Measurements from ENCODE around the gene ERCC3. TPM values are rescaled to one million over a fixed set of nuclear protein-coding genes. Genes with fewer than 3 reads are reported as not detected.

The ERCC3 gene
- total RNA-seq, 1 experiment from 2014 or later = 42.1 TPM

GRCh38 chr2:127275789-127276188 is 18.2 kb downstream of the ERCC3 start:
- no peak for TF ChIP-seq CTCF (IDR thresholded peaks at IDR 0.05; ENCODE audit: unreplicated experiment)
- Mint-ChIP-seq H3K36me3 (ENCODE audit: insufficient read depth, unreplicated experiment) (peaks cover 40% of the 10 kb centered on the region), H3K27ac (ENCODE audit: unreplicated experiment) (no peak overlapping the region), H3K27me3 (ENCODE audit: unreplicated experiment) (no peaks in the 10 kb centered on the region), H3K4me3 (ENCODE audit: low read depth, unreplicated experiment) (no peak overlapping the region), H3K4me1 (ENCODE audit: low read depth, unreplicated experiment) (no peaks in the 10 kb centered on the region), H3K9me3 (ENCODE audit: low read depth, unreplicated experiment) (no peaks in the 10 kb centered on the region)
- DNase-seq = no peak
- no TSS peak for BruUV-seq (replicated peaks)
- intact Hi-C loops (cut with micrococcal nuclease; ENCODE audit: unreplicated experiment) = no loop called here
- CTCF ChIA-PET = no interaction called here

GRCh38 chr2:127275356-127275755 is 18.6 kb downstream of the ERCC3 start:
- H3K4me1 Mint-ChIP-seq (ENCODE audit: low read depth, unreplicated experiment) = no peaks in the 10 kb centered on the region
- intact Hi-C loops (cut with micrococcal nuclease; ENCODE audit: unreplicated experiment) = no loop called here
- H3K4me3 Mint-ChIP-seq (ENCODE audit: low read depth, unreplicated experiment) = no peak overlapping the region
- no TSS peak for BruUV-seq (replicated peaks)
- peaks cover 44% of the 10 kb centered on the region for H3K36me3 Mint-ChIP-seq (ENCODE audit: insufficient read depth, unreplicated experiment)
- CTCF ChIA-PET = no interaction called here
- H3K27ac Mint-ChIP-seq (ENCODE audit: unreplicated experiment) = no peak overlapping the region
- H3K9me3 Mint-ChIP-seq (ENCODE audit: low read depth, unreplicated experiment) = no peaks in the 10 kb centered on the region
- no peaks in the 10 kb centered on the region for H3K27me3 Mint-ChIP-seq (ENCODE audit: unreplicated experiment)
- no peak for DNase-seq
- no peak for TF ChIP-seq CTCF (IDR thresholded peaks at IDR 0.05; ENCODE audit: unreplicated experiment)

- H3K27me3 Mint-ChIP-seq (ENCODE audit: unreplicated experiment) = no peaks in the 10 kb centered on the region
- CTCF ChIA-PET = interaction anchor here (0.6 to 2.1 kb wide), 3 partner anchors 73 to 306 kb away, joined by 3 to 7 read pairs (median 4); no protein-coding TSS in a partner anchor
- no peaks in the 10 kb centered on the region for H3K4me1 Mint-ChIP-seq (ENCODE audit: low read depth, unreplicated experiment)
- no TSS peak for BruUV-seq (replicated peaks)
- peak; percentile 18 for DNase-seq
- H3K9me3 Mint-ChIP-seq (ENCODE audit: low read depth, unreplicated experiment) = no peaks in the 10 kb centered on the region
- H3K27ac Mint-ChIP-seq (ENCODE audit: unreplicated experiment) = no peak overlapping the region
- peaks cover 36% of the 10 kb centered on the region for H3K36me3 Mint-ChIP-seq (ENCODE audit: insufficient read depth, unreplicated experiment)
- H3K4me3 Mint-ChIP-seq (ENCODE audit: low read depth, unreplicated experiment) = no peak overlapping the region
- intact Hi-C loops (cut with micrococcal nuclease; ENCODE audit: unreplicated experiment) = no loop called here
- TF ChIP-seq CTCF (IDR thresholded peaks at IDR 0.05; ENCODE audit: unreplicated experiment) = peak; percentile 24
These were observed 23.3 kb downstream of the ERCC3 start for GRCh38 chr2:127270663-127271062.

- no peak for DNase-seq
- no peak for TF ChIP-seq CTCF (IDR thresholded peaks at IDR 0.05; ENCODE audit: unreplicated experiment)
- no peaks in the 10 kb centered on the region for H3K4me1 Mint-ChIP-seq (ENCODE audit: low read depth, unreplicated experiment)
- no peak overlapping the region for H3K4me3 Mint-ChIP-seq (ENCODE audit: low read depth, unreplicated experiment)
- CTCF ChIA-PET = no interaction called here
- H3K27me3 Mint-ChIP-seq (ENCODE audit: unreplicated experiment) = no peaks in the 10 kb centered on the region
- BruUV-seq (replicated peaks) = no TSS peak
- peaks cover 33% of the 10 kb centered on the region for H3K36me3 Mint-ChIP-seq (ENCODE audit: insufficient read depth, unreplicated experiment)
- intact Hi-C loops (cut with micrococcal nuclease; ENCODE audit: unreplicated experiment) = no loop called here
- no peak overlapping the region for H3K27ac Mint-ChIP-seq (ENCODE audit: unreplicated experiment)
- no peaks in the 10 kb centered on the region for H3K9me3 Mint-ChIP-seq (ENCODE audit: low read depth, unreplicated experiment)
These were observed 32.0 kb downstream of the ERCC3 start for GRCh38 chr2:127261804-127262406.

All from Calu3 (cell line).